Measurements from ENCODE around the gene SEMA5A. TPM values are rescaled to one million over a fixed set of nuclear protein-coding genes. Genes with fewer than 3 reads are reported as not detected.

The SEMA5A gene
- total and polyA plus RNA-seq, 2 of the 8 experiments (the other 6 are each of a cell fraction or from before 2014, with no cell fraction given) = 5.3 to 8.9 TPM

- no peak overlapping the region for H4K91ac ChIP-seq (replicated peaks; ENCODE audit: insufficient read length, low read length)
- WGBS, 2 experiments (ENCODE audit: extremely low coverage in 1 of 2, insufficient coverage in 1 of 2, insufficient read length in 1 of 2, insufficient replicate concordance in 2 of 2, low coverage in 1 of 2, low lambda C conversion rate in 2 of 2, missing lambda C conversion rate in 1 of 2) = 86% methylated on average over 15 of the region's 15 CpGs; no CpG with 5 or more reads in 1 of the 2 experiments
- no peak overlapping the region for H2BK5ac ChIP-seq (ENCODE audit: low read depth, low read length)
- H3K79me2 ChIP-seq (ENCODE audit: control insufficient read depth in 1 of 2, insufficient read depth in 2 of 2, low read length in 2 of 2) = no peaks in the 10 kb centered on the region
- no peak for FAIRE-seq
- no peaks in the 10 kb centered on the region for H3K79me1 ChIP-seq (ENCODE audit: low read depth, low read length)
- H4K20me1 ChIP-seq (replicated peaks in 1 of 2; ENCODE audit: control insufficient read depth in 1 of 2, insufficient read depth in 2 of 2, low read length in 2 of 2) = peaks cover 0 to 3% of the 10 kb centered on the region in 2 experiments
- H3K56ac ChIP-seq (replicated peaks; ENCODE audit: insufficient read length, low read depth, low read length) = no peak overlapping the region
- H3K36me3 ChIP-seq (ENCODE audit: control insufficient read depth in 2 of 4, insufficient read depth in 4 of 4, low read length in 3 of 4) = no peaks in the 10 kb centered on the region
- no peak for DNase-seq (ENCODE audit: low read depth in 1 of 2, low spot score in 2 of 2)
- H3K4me1 ChIP-seq (replicated peaks in 1 of 4; ENCODE audit: control insufficient read depth in 3 of 4, insufficient read depth in 4 of 4, low read length in 3 of 4) = peaks cover 0 to 3% (median 0%) of the 10 kb centered on the region in 4 experiments; a peak in 2 of 7 replicates
- peak overlapping the region; percentile 79 for H4K8ac ChIP-seq (ENCODE audit: extremely low read depth, insufficient read depth, low read length)
- H2BK12ac ChIP-seq (ENCODE audit: low read depth, low read length) = no peak overlapping the region
- no peak overlapping the region for H3K9ac ChIP-seq (replicated peaks in 1 of 4; ENCODE audit: extremely low read depth in 1 of 4, low read depth in 3 of 4, low read length in 3 of 4)
- H3K27ac ChIP-seq (ENCODE audit: low read depth, low read length) = no peak overlapping the region
- TF ChIP-seq CEBPB (IDR thresholded peaks at IDR 0.05; ENCODE audit: low read depth, low read length) = 0 out of 2 replicates have a peak, but pooled peaks have one; percentile 16
- no peak for TF ChIP-seq POU5F1 (IDR thresholded peaks at IDR 0.05; ENCODE audit: low read depth, low read length)
- no peaks in the 10 kb centered on the region for H3K23me2 ChIP-seq (ENCODE audit: low read depth, low read length)
- H2AFZ ChIP-seq (ENCODE audit: low read length) = no peak overlapping the region
- H2BK20ac ChIP-seq (ENCODE audit: low read length) = no peak overlapping the region
- H2AK5ac ChIP-seq (ENCODE audit: low read depth, low read length) = no peak overlapping the region
- no peak overlapping the region for H3K4me3 ChIP-seq (ENCODE audit: extremely low read depth in 1 of 4, insufficient read depth in 2 of 4, low read depth in 3 of 4, low read length in 4 of 4)
- H2BK15ac ChIP-seq (ENCODE audit: low read length) = no peak overlapping the region
- ChIA-PET POLR2A (ENCODE audit: partially characterized antibody) (no interaction called here), CTCF (ENCODE audit: partially characterized antibody) (interaction anchor here (1.1 to 3.8 kb wide), 4 partner anchors 9 to 1092 kb away, joined by 3 to 16 read pairs (median 3); no protein-coding TSS in a partner anchor)
- H4K5ac ChIP-seq (ENCODE audit: insufficient read length, low read depth, low read length) = no peak overlapping the region
- no peak overlapping the region for H3K18ac ChIP-seq (ENCODE audit: extremely low read depth, low read length)
- no peak overlapping the region for H3K14ac ChIP-seq (ENCODE audit: insufficient read length)
- H3K4me2 ChIP-seq (ENCODE audit: insufficient read depth in 1 of 2, low read depth in 2 of 2, low read length in 2 of 2) = no peak overlapping the region
- H3K4ac ChIP-seq (replicated peaks; ENCODE audit: insufficient read length, low read depth, low read length) = no peak overlapping the region
- H2BK120ac ChIP-seq (replicated peaks; ENCODE audit: low read depth, low read length) = no peak overlapping the region
- no peaks in the 10 kb centered on the region for H3K27me3 ChIP-seq (replicated peaks in 1 of 4; ENCODE audit: control insufficient read depth in 3 of 4, extremely low read depth in 1 of 4, insufficient read depth in 3 of 4, low read length in 3 of 4)
- H3K23ac ChIP-seq (ENCODE audit: insufficient read length) = no peak overlapping the region
- H3K9me3 ChIP-seq (ENCODE audit: insufficient read depth in 2 of 2, low read depth in 1 of 2, low read length in 1 of 2) = no peaks in the 10 kb centered on the region
Observed at GRCh38 chr5:9534881-9535517, 10.9 kb downstream of the SEMA5A start.

Measured in H1 (cell line).